Measurements from ENCODE around the gene ZNF19.

ZNF19 gene

DNA sequence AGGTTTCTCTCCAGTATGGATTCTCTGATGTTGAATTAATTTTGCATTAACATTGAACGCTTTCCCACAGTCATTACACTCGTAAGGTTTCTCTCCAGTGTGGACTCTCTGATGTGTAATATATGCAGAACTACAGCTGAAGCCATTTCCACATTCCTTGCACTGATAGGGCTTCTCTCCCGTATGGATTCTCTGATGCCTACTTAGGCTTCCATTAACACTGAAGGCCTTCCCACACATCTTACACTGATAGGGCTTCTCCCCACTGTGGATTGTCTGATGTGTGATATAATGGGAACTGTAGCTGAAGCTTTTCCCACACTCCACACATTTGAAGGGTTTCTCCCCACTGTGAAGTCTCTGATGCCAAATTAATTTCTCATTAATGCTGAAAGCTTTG lies 40.1 kb downstream of the ZNF19 start:
- peaks cover 38% of the 10 kb centered on the region for H3K9me3 ChIP-seq (ENCODE audit: insufficient read depth, low read length)
- H3K79me2 ChIP-seq (ENCODE audit: insufficient read depth, low read length) = no peaks in the 10 kb centered on the region
- H3K9me2 ChIP-seq (replicated peaks; ENCODE audit: insufficient read depth, low read length) = no peaks in the 10 kb centered on the region
- H3K27ac ChIP-seq (ENCODE audit: low read depth, low read length) = no peak overlapping the region
- TF ChIP-seq EZH2phosphoT487 (conservative IDR thresholded peaks at IDR 0.05; ENCODE audit: low read length) = no peak
- TF ChIP-seq, protein P1, sequence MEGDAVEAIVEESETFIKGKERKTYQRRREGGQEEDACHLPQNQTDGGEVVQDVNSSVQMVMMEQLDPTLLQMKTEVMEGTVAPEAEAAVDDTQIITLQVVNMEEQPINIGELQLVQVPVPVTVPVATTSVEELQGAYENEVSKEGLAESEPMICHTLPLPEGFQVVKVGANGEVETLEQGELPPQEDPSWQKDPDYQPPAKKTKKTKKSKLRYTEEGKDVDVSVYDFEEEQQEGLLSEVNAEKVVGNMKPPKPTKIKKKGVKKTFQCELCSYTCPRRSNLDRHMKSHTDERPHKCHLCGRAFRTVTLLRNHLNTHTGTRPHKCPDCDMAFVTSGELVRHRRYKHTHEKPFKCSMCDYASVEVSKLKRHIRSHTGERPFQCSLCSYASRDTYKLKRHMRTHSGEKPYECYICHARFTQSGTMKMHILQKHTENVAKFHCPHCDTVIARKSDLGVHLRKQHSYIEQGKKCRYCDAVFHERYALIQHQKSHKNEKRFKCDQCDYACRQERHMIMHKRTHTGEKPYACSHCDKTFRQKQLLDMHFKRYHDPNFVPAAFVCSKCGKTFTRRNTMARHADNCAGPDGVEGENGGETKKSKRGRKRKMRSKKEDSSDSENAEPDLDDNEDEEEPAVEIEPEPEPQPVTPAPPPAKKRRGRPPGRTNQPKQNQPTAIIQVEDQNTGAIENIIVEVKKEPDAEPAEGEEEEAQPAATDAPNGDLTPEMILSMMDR (IDR thresholded peaks at IDR 0.05; ENCODE audit: insufficient read depth, low read length, poor library complexity, severe bottlenecking) = no peak
- H2AFZ ChIP-seq (ENCODE audit: low read depth, low read length, severe bottlenecking) = no peak overlapping the region
- H3K4me2 ChIP-seq (ENCODE audit: low read depth, low read length, poor library complexity, severe bottlenecking) = no peak overlapping the region
- H4K20me1 ChIP-seq (ENCODE audit: low read depth, low read length) = no peaks in the 10 kb centered on the region
- H3K4me3 ChIP-seq (ENCODE audit: insufficient read depth, low read length, poor library complexity, severe bottlenecking) = no peak overlapping the region
- no peaks in the 10 kb centered on the region for H3K27me3 ChIP-seq (ENCODE audit: low read length)
- H3F3A ChIP-seq (ENCODE audit: insufficient read depth) = no peaks in the 10 kb centered on the region
- H3K36me3 ChIP-seq (ENCODE audit: low read length) = peaks cover 52% of the 10 kb centered on the region
- no peak overlapping the region for H3K9ac ChIP-seq (ENCODE audit: low read length)

DNA sequence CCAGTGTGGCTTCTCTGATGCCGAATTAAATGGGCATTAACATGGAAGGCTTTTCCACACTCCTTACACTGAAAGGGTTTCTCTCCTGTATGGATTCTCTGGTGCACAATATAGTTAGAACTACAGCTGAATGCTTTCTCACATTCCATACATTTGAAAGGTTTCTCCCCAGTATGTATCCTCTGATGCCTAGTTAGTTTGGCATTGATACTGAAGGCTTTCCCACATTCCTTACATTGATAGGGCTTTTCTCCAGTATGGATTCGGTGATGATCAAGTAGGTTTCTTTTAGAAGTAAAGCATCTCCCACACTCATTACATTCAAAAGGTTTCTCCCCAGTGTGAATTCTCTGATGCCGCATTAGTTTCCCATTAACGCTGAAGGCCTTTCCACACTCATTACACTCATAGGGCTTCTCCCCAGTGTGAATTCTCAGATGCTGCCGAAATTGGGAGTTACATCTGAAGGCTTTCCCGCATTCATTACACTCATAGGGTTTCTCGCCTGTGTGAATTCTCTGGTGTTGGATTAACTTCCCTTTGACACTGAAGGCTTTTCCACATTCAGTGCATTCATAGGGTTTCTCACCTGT lies 40.8 kb downstream of the ZNF19 start:
- H3K36me3 ChIP-seq (ENCODE audit: low read length) = peaks cover 52% of the 10 kb centered on the region
- no peak overlapping the region for H3K27ac ChIP-seq (ENCODE audit: low read depth, low read length)
- H3F3A ChIP-seq (ENCODE audit: insufficient read depth) = no peaks in the 10 kb centered on the region
- no peak overlapping the region for H3K4me2 ChIP-seq (ENCODE audit: low read depth, low read length, poor library complexity, severe bottlenecking)
- H3K9me3 ChIP-seq (ENCODE audit: insufficient read depth, low read length) = peaks cover 38% of the 10 kb centered on the region
- H3K9ac ChIP-seq (ENCODE audit: low read length) = no peak overlapping the region
- H3K4me3 ChIP-seq (ENCODE audit: insufficient read depth, low read length, poor library complexity, severe bottlenecking) = no peak overlapping the region
- no peaks in the 10 kb centered on the region for H3K79me2 ChIP-seq (ENCODE audit: insufficient read depth, low read length)
- TF ChIP-seq, protein P1 (IDR thresholded peaks at IDR 0.05; ENCODE audit: insufficient read depth, low read length, poor library complexity, severe bottlenecking) = no peak
- TF ChIP-seq EZH2phosphoT487 (conservative IDR thresholded peaks at IDR 0.05; ENCODE audit: low read length) = no peak
- no peaks in the 10 kb centered on the region for H3K9me2 ChIP-seq (replicated peaks; ENCODE audit: insufficient read depth, low read length)
- no peaks in the 10 kb centered on the region for H4K20me1 ChIP-seq (ENCODE audit: low read depth, low read length)
- H2AFZ ChIP-seq (ENCODE audit: low read depth, low read length, severe bottlenecking) = no peak overlapping the region
- H3K27me3 ChIP-seq (ENCODE audit: low read length) = no peaks in the 10 kb centered on the region

DNA sequence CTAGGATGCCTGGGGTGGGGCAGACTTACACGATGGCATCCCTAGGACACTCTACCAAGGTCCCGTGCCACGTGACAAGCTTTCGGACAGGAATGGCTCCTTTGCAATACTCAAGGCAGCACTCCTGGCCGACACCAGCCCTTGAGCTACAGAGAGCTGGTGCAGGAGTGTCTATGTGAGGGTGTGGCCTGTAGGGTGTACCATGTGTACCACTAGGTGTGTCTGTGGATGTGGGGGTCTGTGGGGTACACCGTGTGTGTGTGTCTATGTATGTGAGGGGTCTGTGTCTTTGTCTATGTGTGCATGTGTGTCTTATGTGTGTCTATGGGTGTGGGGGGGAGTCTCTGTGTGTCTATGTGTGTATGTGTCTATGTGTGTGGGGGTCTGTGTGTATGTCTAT lies 45.4 kb downstream of the ZNF19 start:
- Histone ChIP-seq H4K20me1 (ENCODE audit: low read depth, low read length) (no peaks in the 10 kb centered on the region), H2AFZ (ENCODE audit: low read depth, low read length, severe bottlenecking) (no peak overlapping the region), H3K4me3 (ENCODE audit: insufficient read depth, low read length, poor library complexity, severe bottlenecking) (no peak overlapping the region), H3K9me2 (replicated peaks; ENCODE audit: insufficient read depth, low read length) (no peaks in the 10 kb centered on the region), H3K9me3 (ENCODE audit: insufficient read depth, low read length) (peaks cover 15% of the 10 kb centered on the region), H3K27me3 (ENCODE audit: low read length) (no peaks in the 10 kb centered on the region), H3K9ac (ENCODE audit: low read length) (no peak overlapping the region), H3K4me2 (ENCODE audit: low read depth, low read length, poor library complexity, severe bottlenecking) (no peak overlapping the region), H3F3A (ENCODE audit: insufficient read depth) (no peaks in the 10 kb centered on the region), H3K36me3 (ENCODE audit: low read length) (peaks cover 12% of the 10 kb centered on the region), H3K27ac (ENCODE audit: low read depth, low read length) (no peak overlapping the region), H3K79me2 (ENCODE audit: insufficient read depth, low read length) (no peaks in the 10 kb centered on the region)
- no peak for TF ChIP-seq EZH2phosphoT487 (conservative IDR thresholded peaks at IDR 0.05; ENCODE audit: low read length)
- TF ChIP-seq, protein P1 (IDR thresholded peaks at IDR 0.05; ENCODE audit: insufficient read depth, low read length, poor library complexity, severe bottlenecking) = no peak

All from SU-DHL-6 (cell line).